ENCODE results near the gene CAND2.
A peak's percentile ranks its signal among the peaks of the same experiment; 100 is the strongest.

CAND2 gene

GRCh38 chr3:12840591-12841148 is 44.2 kb downstream of the CAND2 start:
- H2AFZ ChIP-seq (ENCODE audit: low read depth, low read length, severe bottlenecking), result no peak overlapping the region
- H3K4me2 ChIP-seq (ENCODE audit: low read depth, low read length, poor library complexity, severe bottlenecking), result peak overlapping the region; percentile 77
- no peaks in the 10 kb centered on the region for H3K9me3 ChIP-seq (ENCODE audit: insufficient read depth, low read length)
- peak overlapping the region; percentile 97 for H3K9ac ChIP-seq (ENCODE audit: low read length)
- peaks cover 36% of the 10 kb centered on the region for H4K20me1 ChIP-seq (ENCODE audit: low read depth, low read length)
- TF ChIP-seq EZH2phosphoT487 (conservative IDR thresholded peaks at IDR 0.05; ENCODE audit: low read length), result no peak
- TF ChIP-seq, protein P1, sequence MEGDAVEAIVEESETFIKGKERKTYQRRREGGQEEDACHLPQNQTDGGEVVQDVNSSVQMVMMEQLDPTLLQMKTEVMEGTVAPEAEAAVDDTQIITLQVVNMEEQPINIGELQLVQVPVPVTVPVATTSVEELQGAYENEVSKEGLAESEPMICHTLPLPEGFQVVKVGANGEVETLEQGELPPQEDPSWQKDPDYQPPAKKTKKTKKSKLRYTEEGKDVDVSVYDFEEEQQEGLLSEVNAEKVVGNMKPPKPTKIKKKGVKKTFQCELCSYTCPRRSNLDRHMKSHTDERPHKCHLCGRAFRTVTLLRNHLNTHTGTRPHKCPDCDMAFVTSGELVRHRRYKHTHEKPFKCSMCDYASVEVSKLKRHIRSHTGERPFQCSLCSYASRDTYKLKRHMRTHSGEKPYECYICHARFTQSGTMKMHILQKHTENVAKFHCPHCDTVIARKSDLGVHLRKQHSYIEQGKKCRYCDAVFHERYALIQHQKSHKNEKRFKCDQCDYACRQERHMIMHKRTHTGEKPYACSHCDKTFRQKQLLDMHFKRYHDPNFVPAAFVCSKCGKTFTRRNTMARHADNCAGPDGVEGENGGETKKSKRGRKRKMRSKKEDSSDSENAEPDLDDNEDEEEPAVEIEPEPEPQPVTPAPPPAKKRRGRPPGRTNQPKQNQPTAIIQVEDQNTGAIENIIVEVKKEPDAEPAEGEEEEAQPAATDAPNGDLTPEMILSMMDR (IDR thresholded peaks at IDR 0.05; ENCODE audit: insufficient read depth, low read length, poor library complexity, severe bottlenecking), result no peak
- no peaks in the 10 kb centered on the region for H3K9me2 ChIP-seq (replicated peaks; ENCODE audit: insufficient read depth, low read length)
- H3K79me2 ChIP-seq (ENCODE audit: insufficient read depth, low read length), result peaks cover 52% of the 10 kb centered on the region
- peaks cover 42% of the 10 kb centered on the region for H3K36me3 ChIP-seq (ENCODE audit: low read length)
- peak overlapping the region; percentile 83 for H3K27ac ChIP-seq (ENCODE audit: low read depth, low read length)
- H3F3A ChIP-seq (ENCODE audit: insufficient read depth), result peaks cover 38% of the 10 kb centered on the region
- H3K27me3 ChIP-seq (ENCODE audit: low read length), result no peaks in the 10 kb centered on the region
- peak overlapping the region; percentile 97 for H3K4me3 ChIP-seq (ENCODE audit: insufficient read depth, low read length, poor library complexity, severe bottlenecking)

- peak within 1 kb of the TSS; percentile 83 for H3K27ac ChIP-seq (ENCODE audit: low read depth, low read length)
- H3K9me2 ChIP-seq (replicated peaks; ENCODE audit: insufficient read depth, low read length), result no peaks in the 10 kb centered on the region
- peaks cover 50% of the 10 kb centered on the region for H3K79me2 ChIP-seq (ENCODE audit: insufficient read depth, low read length)
- peak within 1 kb of the TSS; percentile 97 for H3K9ac ChIP-seq (ENCODE audit: low read length)
- H3K4me3 ChIP-seq (ENCODE audit: insufficient read depth, low read length, poor library complexity, severe bottlenecking), result peak within 1 kb of the TSS; percentile 97
- peak within 1 kb of the TSS; percentile 77 for H3K4me2 ChIP-seq (ENCODE audit: low read depth, low read length, poor library complexity, severe bottlenecking)
- peaks cover 34% of the 10 kb centered on the region for H4K20me1 ChIP-seq (ENCODE audit: low read depth, low read length)
- H3K9me3 ChIP-seq (ENCODE audit: insufficient read depth, low read length), result no peaks in the 10 kb centered on the region
- H3F3A ChIP-seq (ENCODE audit: insufficient read depth), result peaks cover 34% of the 10 kb centered on the region
- H3K27me3 ChIP-seq (ENCODE audit: low read length), result no peaks in the 10 kb centered on the region
- H2AFZ ChIP-seq (ENCODE audit: low read depth, low read length, severe bottlenecking), result peak within 1 kb of the TSS; percentile 76
- peaks cover 38% of the 10 kb centered on the region for H3K36me3 ChIP-seq (ENCODE audit: low read length)
- TF ChIP-seq, protein P1 (IDR thresholded peaks at IDR 0.05; ENCODE audit: insufficient read depth, low read length, poor library complexity, severe bottlenecking), result peak; percentile 74
- TF ChIP-seq EZH2phosphoT487 (conservative IDR thresholded peaks at IDR 0.05; ENCODE audit: low read length), result no peak
Measured at GRCh38 chr3:12841149-12841969, 44.9 kb downstream of the CAND2 start, which contains the start of gene RPL32. Gene RPL32, minus strand, starts transcription at chr3:12841565. Its CDS starts 1,328 bp downstream, at chr3:12840237.

DNA sequence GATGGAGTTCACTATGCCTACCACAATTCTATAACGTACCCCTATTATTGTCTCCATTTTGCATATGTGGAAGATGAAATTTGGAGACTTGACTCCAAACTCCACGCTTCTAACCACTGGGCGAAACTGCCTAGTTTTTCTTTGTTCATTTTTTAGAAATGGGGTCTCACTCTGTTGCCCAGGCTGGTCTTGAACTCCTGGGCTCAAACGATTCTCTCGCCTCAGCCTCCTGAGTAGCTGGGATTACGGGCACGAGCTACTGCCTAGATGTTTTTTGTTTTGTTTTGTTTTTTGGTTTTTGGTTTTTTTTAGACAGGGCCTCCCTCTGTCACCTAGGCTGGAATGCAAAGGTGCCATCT is 45.5 kb downstream of the CAND2 start:
- H3K36me3 ChIP-seq (ENCODE audit: low read length), result peaks cover 33% of the 10 kb centered on the region
- no peak for TF ChIP-seq EZH2phosphoT487 (conservative IDR thresholded peaks at IDR 0.05; ENCODE audit: low read length)
- TF ChIP-seq, protein P1 (IDR thresholded peaks at IDR 0.05; ENCODE audit: insufficient read depth, low read length, poor library complexity, severe bottlenecking), result no peak
- H4K20me1 ChIP-seq (ENCODE audit: low read depth, low read length), result peaks cover 28% of the 10 kb centered on the region
- peak overlapping the region; percentile 97 for H3K9ac ChIP-seq (ENCODE audit: low read length)
- no peak overlapping the region for H3K4me3 ChIP-seq (ENCODE audit: insufficient read depth, low read length, poor library complexity, severe bottlenecking)
- peak overlapping the region; percentile 77 for H3K4me2 ChIP-seq (ENCODE audit: low read depth, low read length, poor library complexity, severe bottlenecking)
- peaks cover 44% of the 10 kb centered on the region for H3K79me2 ChIP-seq (ENCODE audit: insufficient read depth, low read length)
- peaks cover 28% of the 10 kb centered on the region for H3F3A ChIP-seq (ENCODE audit: insufficient read depth)
- no peak overlapping the region for H3K27ac ChIP-seq (ENCODE audit: low read depth, low read length)
- no peaks in the 10 kb centered on the region for H3K27me3 ChIP-seq (ENCODE audit: low read length)
- H3K9me2 ChIP-seq (replicated peaks; ENCODE audit: insufficient read depth, low read length), result no peaks in the 10 kb centered on the region
- peak overlapping the region; percentile 76 for H2AFZ ChIP-seq (ENCODE audit: low read depth, low read length, severe bottlenecking)
- H3K9me3 ChIP-seq (ENCODE audit: insufficient read depth, low read length), result no peaks in the 10 kb centered on the region

Data from SU-DHL-6 (cell line).